ENCODE data around the gene CGREF1.

Gene CGREF1

GRCh38 chr2:27071990-27072830 lies 46.7 kb downstream of the CGREF1 start:
- DNase-seq: no peak

- peak; percentile 68 for DNase-seq
Measured at GRCh38 chr2:27071277-27071989, 47.5 kb downstream of the CGREF1 start, which contains the start of gene OST4. OST4 (minus strand) TSS chr2:27071654.

- DNase-seq: no peak
Measured at GRCh38 chr2:27070653-27071276, 48.2 kb downstream of the CGREF1 start.

- DNase-seq: no peak
Measured at GRCh38 chr2:27069961-27070618, 48.8 kb downstream of the CGREF1 start.

- no peak for DNase-seq
Measured at GRCh38 chr2:27069436-27069835, 49.5 kb downstream of the CGREF1 start.

GRCh38 chr2:27067385-27067784 lies 51.5 kb downstream of the CGREF1 start:
- no peak for DNase-seq

- no peak for DNase-seq
Measured at GRCh38 chr2:27065128-27065527, 53.8 kb downstream of the CGREF1 start.

GRCh38 chr2:27060323-27060722 lies 58.6 kb downstream of the CGREF1 start:
- DNase-seq: no peak

- DNase-seq: no peak
Measured at GRCh38 chr2:27059141-27059820, 59.6 kb downstream of the CGREF1 start.

- DNase-seq: no peak
Measured at GRCh38 chr2:27058210-27058609, 60.7 kb downstream of the CGREF1 start.

GRCh38 chr2:27057184-27057583 lies 61.7 kb downstream of the CGREF1 start:
- DNase-seq: no peak

- DNase-seq: no peak
Measured at GRCh38 chr2:27054721-27055120, 64.2 kb downstream of the CGREF1 start.

GRCh38 chr2:27053776-27054175 lies 65.2 kb downstream of the CGREF1 start:
- DNase-seq: no peak

- DNase-seq: no peak
Measured at GRCh38 chr2:27053321-27053720, 65.6 kb downstream of the CGREF1 start.

- no peak for DNase-seq
Measured at GRCh38 chr2:27051902-27052645, 66.9 kb downstream of the CGREF1 start.

- peak; percentile 71 for DNase-seq
Measured at GRCh38 chr2:27050996-27051901, 67.7 kb downstream of the CGREF1 start, which contains the start of gene AGBL5. AGBL5 (plus strand) TSS chr2:27051668; CDS start chr2:27052959, 1,291 bp downstream.

Measured in NCI-H2081 treated with DMSO at 0.1 percent for 48 hours (cell line).